CD14-positive monocyte (primary cell): ENCODE measurements around the gene STXBP6. TPM values are rescaled to one million over a fixed set of nuclear protein-coding genes. Genes with fewer than 3 reads are reported as not detected.

Source experiments
- DNase-seq, 3 donors: peaks; one replicate each; pipeline ENCODE4 v3.0.0-alpha.2; 2011 to 2022
- H2AFZ ChIP-seq: 2 replicates; pipeline ENCODE4 v1.6.0; 2012; ENCODE audit warnings: mild to moderate bottlenecking, low read depth, low read length, inconsistent platforms; ENCODE audit not compliant: insufficient read depth, poor library complexity, severe bottlenecking
- H3K27ac ChIP-seq, 2 donors: 1 replicate in 1 of 2; 2 replicates in 1 of 2; pipeline ENCODE4 v1.5.1; 2012 to 2013; ENCODE audit warnings: low read length in 2 of 2, control low read depth in 1 of 2, inconsistent platforms in 1 of 2, low read depth in 1 of 2, mild to moderate bottlenecking in 1 of 2
- H3K27me3 ChIP-seq, 2 donors: one replicate each; pipeline versions ENCODE4 v1.6.0 to v1.6.1; 2011 to 2013; ENCODE audit warnings: low read length in 2 of 2; ENCODE audit not compliant: control insufficient read depth in 2 of 2, insufficient read depth in 2 of 2
- H3K36me3 ChIP-seq, 2 donors: replicated peaks in 1 of 2; 1 replicate in 1 of 2; 2 replicates in 1 of 2; pipeline versions ENCODE4 v1.5.1 to v1.6.1; 2012 to 2013; ENCODE audit warnings: low read length in 2 of 2, control low read depth in 1 of 2, inconsistent platforms in 1 of 2, mild to moderate bottlenecking in 1 of 2; ENCODE audit not compliant: insufficient read depth in 2 of 2, control insufficient read depth in 1 of 2
- H3K4me1 ChIP-seq, 2 donors: 1 replicate in 1 of 2; 2 replicates in 1 of 2; pipeline versions ENCODE4 v1.5.1 to v1.6.1; 2012 to 2013; ENCODE audit warnings: low read length in 2 of 2, control low read depth in 1 of 2, inconsistent platforms in 1 of 2, mild to moderate bottlenecking in 1 of 2, moderate library complexity in 1 of 2; ENCODE audit not compliant: insufficient read depth in 2 of 2, control insufficient read depth in 1 of 2
- H3K4me2 ChIP-seq: replicated peaks from 2 replicates; pipeline ENCODE3; 2012; ENCODE audit warnings: low read length, moderate library complexity, mild to moderate bottlenecking; ENCODE audit not compliant: poor library complexity, severe bottlenecking; ENCODE audit errors: extremely low read depth
- H3K4me3 ChIP-seq, 3 experiments: fragments of 200-600 bp in 1 of 3; sonication (generic) in 1 of 3; replicated peaks in 1 of 3; 1 replicate in 2 of 3; 2 replicates in 1 of 3; pipeline ENCODE4 v1.5.1; 2011 to 2013; ENCODE audit warnings: low read length in 3 of 3, mild to moderate bottlenecking in 3 of 3, control low read depth in 2 of 3, low read depth in 2 of 3, inconsistent platforms in 1 of 3, moderate library complexity in 1 of 3
- H3K79me2 ChIP-seq: 2 replicates; pipeline ENCODE4 v1.6.0; 2012; ENCODE audit warnings: mild to moderate bottlenecking, control low read depth, inconsistent platforms, low read length, moderate library complexity; ENCODE audit not compliant: insufficient read depth
- H3K9ac ChIP-seq: 2 replicates; pipeline ENCODE4 v1.6.0; 2017; ENCODE audit warnings: low read length, mild to moderate bottlenecking; ENCODE audit not compliant: insufficient read depth, poor library complexity, severe bottlenecking
- H3K9me3 ChIP-seq, 2 donors: replicated peaks in 1 of 2; 1 replicate in 1 of 2; 2 replicates in 1 of 2; pipeline versions ENCODE4 v1.5.1 to v1.6.1; 2012 to 2013; ENCODE audit warnings: low read length in 2 of 2, control low read depth in 1 of 2; ENCODE audit not compliant: control insufficient read depth in 1 of 2, insufficient read depth in 1 of 2
- H4K20me1 ChIP-seq: 2 replicates; pipeline ENCODE4 v1.6.0; 2012; ENCODE audit warnings: mild to moderate bottlenecking, low read length, control low read depth, moderate library complexity; ENCODE audit not compliant: insufficient read depth
- H3K27ac Mint-ChIP-seq, 7 donors: one replicate each; pipeline ENCODE4 v1.8.0; 2020; ENCODE audit warnings: mild to moderate bottlenecking in 7 of 7, mixed read lengths in 7 of 7, moderate library complexity in 6 of 7, inconsistent platforms in 2 of 7
- H3K27me3 Mint-ChIP-seq, 3 donors: one replicate each; pipeline ENCODE4 v1.8.0; 2021 to 2022; ENCODE audit warnings: low read depth in 3 of 3, mild to moderate bottlenecking in 3 of 3, mixed read lengths in 3 of 3, moderate library complexity in 3 of 3, inconsistent platforms in 1 of 3
- H3K36me3 Mint-ChIP-seq, 2 donors: one replicate each; pipeline ENCODE4 v1.8.0; 2020; ENCODE audit warnings: mixed read lengths in 2 of 2, inconsistent platforms in 1 of 2, mild to moderate bottlenecking in 1 of 2
- H3K4me1 Mint-ChIP-seq: one replicate; pipeline ENCODE4 v1.8.0; 2020; ENCODE audit warnings: mild to moderate bottlenecking, mixed read lengths
- H3K4me3 Mint-ChIP-seq, 2 donors: one replicate each; pipeline ENCODE4 v1.8.0; 2020; ENCODE audit warnings: mild to moderate bottlenecking in 2 of 2, mixed read lengths in 2 of 2, moderate library complexity in 1 of 2
- H3K9me3 Mint-ChIP-seq, 7 donors: one replicate each; pipeline ENCODE4 v1.8.0; 2020 to 2022; ENCODE audit warnings: mixed read lengths in 7 of 7, mild to moderate bottlenecking in 6 of 7, moderate library complexity in 6 of 7, inconsistent platforms in 2 of 7
- WGBS: methylation state at CpG from one replicate; pipeline ENCODE4 v1.1.5; 2013; ENCODE audit warnings: missing lambda C conversion rate; ENCODE audit not compliant: insufficient coverage; 5-methylcytosine and 5-hydroxymethylcytosine counted together
- intact Hi-C, 2 donors: fragments of 100-400 bp; cut with micrococcal nuclease; formaldehyde crosslinking; loops; one replicate each; pipeline versions ENCODE4 v1.15.0 to v1.15.1; 2023
- polyA plus RNA-seq, 3 donors: library from polyadenylated mRNA; depleted of rRNA in 1 of 3; unstranded in 2 of 3; stranded (reverse) in 1 of 3; fragments of 300-500 nt in 2 of 3; fragments of >200 nt in 1 of 3; fragmentation: Illumina TruSeq in 2 of 3; gene quantifications; 1 replicate in 2 of 3; 2 replicates in 1 of 3; pipeline ENCODE4 v1.2.3, GENCODE V29; 2012 to 2021
- TF ChIP-seq, protein P1 (sequence below): fragments of 200-600 bp; IDR thresholded peaks from one replicate; pipeline ENCODE4 v1.8.0; 2022; ENCODE audit warnings: antibody characterized with exemption, mild to moderate bottlenecking

Gene STXBP6
- polyA plus RNA-seq, 3 donors = 0.05 to 0.25 (median 0.08) TPM

DNA sequence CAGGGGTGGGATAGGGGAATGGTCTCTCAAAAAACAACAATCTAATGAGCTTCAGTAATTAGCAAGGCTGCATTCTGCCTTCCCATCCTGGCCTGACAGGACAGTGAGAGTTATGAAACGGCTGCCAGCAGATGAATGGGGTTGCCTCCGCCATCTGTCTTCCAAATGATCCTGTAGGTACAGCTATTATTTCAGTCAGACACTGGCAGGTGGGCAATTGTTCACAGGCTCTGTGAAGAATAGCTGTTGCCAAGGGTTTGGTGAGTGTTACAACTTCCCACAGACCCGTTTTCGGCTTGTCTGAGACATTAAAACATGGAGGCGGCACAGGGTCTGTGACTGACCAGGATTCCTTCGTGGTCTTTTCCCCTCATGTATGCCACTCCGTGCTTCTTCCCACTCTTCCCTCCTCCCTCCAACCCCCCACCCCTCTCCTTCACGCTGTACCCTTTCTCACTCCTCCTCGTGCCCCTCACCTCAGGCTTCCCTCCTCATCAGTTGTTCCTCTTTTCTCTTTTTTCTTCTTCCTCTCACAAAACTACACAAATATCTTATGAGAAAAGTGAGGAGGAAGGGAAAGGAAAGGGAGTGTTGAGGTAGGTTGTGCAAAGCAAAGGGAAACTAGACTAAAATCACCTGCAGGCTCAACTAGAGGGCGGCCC lies 255.2 kb downstream of the STXBP6 start:
- Mint-ChIP-seq H3K27ac (no peak overlapping the region), H3K36me3 (no peaks in the 10 kb centered on the region), H3K4me1 (peaks cover 14% of the 10 kb centered on the region), H3K9me3 (peaks cover 0 to 9% (median 5%) of the 10 kb centered on the region in 7 donors), H3K4me3 (no peak overlapping the region), H3K27me3 (peaks cover 0 to 4% (median 2%) of the 10 kb centered on the region in 3 donors)
- no peaks in the 10 kb centered on the region for H3K9me3 ChIP-seq
- no peak overlapping the region for H2AFZ ChIP-seq
- no peaks in the 10 kb centered on the region for H4K20me1 ChIP-seq
- 85% methylated on average over 8 of the region's 10 CpGs for WGBS
- no peaks in the 10 kb centered on the region for H3K36me3 ChIP-seq
- no peaks in the 10 kb centered on the region for H3K4me1 ChIP-seq
- H3K9ac ChIP-seq = no peak overlapping the region
- H3K79me2 ChIP-seq = no peaks in the 10 kb centered on the region
- DNase-seq = no peak
- no peak overlapping the region for H3K4me2 ChIP-seq
- intact Hi-C loops = no loop called here
- no peaks in the 10 kb centered on the region for H3K27me3 ChIP-seq
- TF ChIP-seq, protein P1, sequence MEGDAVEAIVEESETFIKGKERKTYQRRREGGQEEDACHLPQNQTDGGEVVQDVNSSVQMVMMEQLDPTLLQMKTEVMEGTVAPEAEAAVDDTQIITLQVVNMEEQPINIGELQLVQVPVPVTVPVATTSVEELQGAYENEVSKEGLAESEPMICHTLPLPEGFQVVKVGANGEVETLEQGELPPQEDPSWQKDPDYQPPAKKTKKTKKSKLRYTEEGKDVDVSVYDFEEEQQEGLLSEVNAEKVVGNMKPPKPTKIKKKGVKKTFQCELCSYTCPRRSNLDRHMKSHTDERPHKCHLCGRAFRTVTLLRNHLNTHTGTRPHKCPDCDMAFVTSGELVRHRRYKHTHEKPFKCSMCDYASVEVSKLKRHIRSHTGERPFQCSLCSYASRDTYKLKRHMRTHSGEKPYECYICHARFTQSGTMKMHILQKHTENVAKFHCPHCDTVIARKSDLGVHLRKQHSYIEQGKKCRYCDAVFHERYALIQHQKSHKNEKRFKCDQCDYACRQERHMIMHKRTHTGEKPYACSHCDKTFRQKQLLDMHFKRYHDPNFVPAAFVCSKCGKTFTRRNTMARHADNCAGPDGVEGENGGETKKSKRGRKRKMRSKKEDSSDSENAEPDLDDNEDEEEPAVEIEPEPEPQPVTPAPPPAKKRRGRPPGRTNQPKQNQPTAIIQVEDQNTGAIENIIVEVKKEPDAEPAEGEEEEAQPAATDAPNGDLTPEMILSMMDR = no peak
- H3K4me3 ChIP-seq = no peak overlapping the region
- H3K27ac ChIP-seq = no peak overlapping the region

DNA sequence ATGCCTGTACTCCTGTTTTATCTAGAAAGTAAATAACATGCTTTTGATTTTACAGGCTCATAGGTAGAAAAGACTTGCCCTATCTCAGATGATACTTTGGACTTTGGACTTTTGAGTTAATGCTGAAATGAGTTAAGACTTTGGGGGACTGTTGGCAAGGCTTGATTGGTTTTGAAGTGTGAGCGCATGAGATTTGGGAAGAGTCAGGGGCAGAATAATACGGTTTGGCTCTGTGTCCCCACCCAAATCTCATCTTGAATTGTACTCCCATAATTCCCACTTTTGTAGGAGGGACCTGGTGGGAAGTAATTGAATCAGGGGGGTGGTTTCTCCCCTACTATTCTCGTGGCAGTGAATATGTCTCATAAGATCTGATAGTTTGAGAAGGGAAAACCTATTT lies 259.8 kb downstream of the STXBP6 start:
- no peaks in the 10 kb centered on the region for H3K36me3 Mint-ChIP-seq

More for the DNA sequence above, 259.8 kb downstream of the STXBP6 start:
- Histone ChIP-seq H3K9me3 (no peaks in the 10 kb centered on the region), H4K20me1 (no peaks in the 10 kb centered on the region), H3K4me1 (no peaks in the 10 kb centered on the region), H2AFZ (no peak overlapping the region), H3K27ac (no peak overlapping the region), H3K36me3 (no peaks in the 10 kb centered on the region), H3K9ac (no peak overlapping the region), H3K79me2 (no peaks in the 10 kb centered on the region), H3K4me3 (no peak overlapping the region), H3K27me3 (no peaks in the 10 kb centered on the region), H3K4me2 (no peak overlapping the region)
- TF ChIP-seq, protein P1 = no peak
- Mint-ChIP-seq H3K4me3 (no peak overlapping the region), H3K27me3 (peaks cover 0 to 2% (median 0%) of the 10 kb centered on the region in 3 donors), H3K9me3 (peaks cover 0 to 5% (median 1%) of the 10 kb centered on the region in 7 donors), H3K27ac (no peak overlapping the region), H3K4me1 (peaks cover 13% of the 10 kb centered on the region)
- no CpG with 5 or more reads among the region's 3 CpGs for WGBS
- intact Hi-C loops = no loop called here
- no peak for DNase-seq
